GM18519 (cell line): ENCODE measurements around the gene CUL3.
"Not testable (repeated sequence)": the region's sequence is repeated elsewhere in the genome, so short reads cannot be mapped to it uniquely, and the experiment has no call there.

Experiments
- ATAC-seq: cut with Tn5 transposase; IDR thresholded peaks from one replicate; pipeline ENCODE4 v1.9.1; 2021; ENCODE audit warnings: mild to moderate bottlenecking, moderate library complexity; ENCODE audit not compliant: unreplicated experiment, low FRiP score

The CUL3 gene

GRCh38 chr2:224583033-224583432 is 2.1 kb downstream of the CUL3 start:
- ATAC-seq, result not testable (repeated sequence)

GRCh38 chr2:224580248-224580647 is 4.9 kb downstream of the CUL3 start:
- ATAC-seq, result no peak

GRCh38 chr2:224579411-224579810 is 5.8 kb downstream of the CUL3 start:
- no peak for ATAC-seq

GRCh38 chr2:224577541-224577940 is 7.6 kb downstream of the CUL3 start:
- ATAC-seq, result no peak

- peak; percentile 53 for ATAC-seq
Observed at GRCh38 chr2:224576088-224576715, 9.0 kb downstream of the CUL3 start.

GRCh38 chr2:224574423-224575084 is 10.6 kb downstream of the CUL3 start:
- no peak for ATAC-seq

GRCh38 chr2:224573724-224574123 is 11.4 kb downstream of the CUL3 start:
- no peak for ATAC-seq

GRCh38 chr2:224572338-224572737 is 12.8 kb downstream of the CUL3 start:
- ATAC-seq, result no peak

- no peak for ATAC-seq
Observed at GRCh38 chr2:224570328-224570993, 14.7 kb downstream of the CUL3 start.

- no peak for ATAC-seq
Observed at GRCh38 chr2:224569654-224570053, 15.5 kb downstream of the CUL3 start.

- ATAC-seq, result no peak
Observed at GRCh38 chr2:224565452-224566035, 19.6 kb downstream of the CUL3 start.

GRCh38 chr2:224563537-224563936 is 21.6 kb downstream of the CUL3 start:
- ATAC-seq, result no peak

- ATAC-seq, result no peak
Observed at GRCh38 chr2:224562831-224563230, 22.3 kb downstream of the CUL3 start.

- ATAC-seq, result peak; percentile 75
Observed at GRCh38 chr2:224561234-224562005, 23.7 kb downstream of the CUL3 start.

- ATAC-seq, result no peak
Observed at GRCh38 chr2:224560549-224560948, 24.6 kb downstream of the CUL3 start.

- ATAC-seq, result no peak
Observed at GRCh38 chr2:224557610-224558009, 27.6 kb downstream of the CUL3 start.

GRCh38 chr2:224556381-224556780 is 28.8 kb downstream of the CUL3 start:
- no peak for ATAC-seq

GRCh38 chr2:224555823-224556366 is 29.3 kb downstream of the CUL3 start:
- ATAC-seq, result no peak

GRCh38 chr2:224552771-224553170 is 32.4 kb downstream of the CUL3 start:
- no peak for ATAC-seq

- ATAC-seq, result no peak
Observed at GRCh38 chr2:224551693-224552092, 33.5 kb downstream of the CUL3 start.
